Lung (tissue), 12 donors: ENCODE results near the gene SLC52A3. TPM values are rescaled to one million over a fixed set of nuclear protein-coding genes. Genes with fewer than 3 reads are reported as not detected.
A peak's percentile ranks its signal among the peaks of the same experiment; 100 is the strongest.

ENCODE experiments used
- ATAC-seq: fragments of 200-7000 bp; cut with Tn5 transposase; one replicate; pipeline ENCODE4 v1.9.1; 2020; ENCODE audit warnings: moderate number of reproducible peaks; ENCODE audit not compliant: insufficient read depth, low FRiP score
- DNase-seq, 3 donors: peaks; one replicate each; pipeline ENCODE4 v3.0.0-alpha.2; 2013 to 2017
- H3K27ac ChIP-seq, 2 donors: one replicate each; pipeline ENCODE4 v1.5.1; 2013; ENCODE audit warnings: mild to moderate bottlenecking in 2 of 2, moderate library complexity in 2 of 2, control low read depth in 1 of 2, inconsistent platforms in 1 of 2, low read depth in 1 of 2, low read length in 1 of 2
- H3K27me3 ChIP-seq, 3 donors: one replicate each; pipeline ENCODE4 v1.5.1; 2013; ENCODE audit warnings: low read length in 2 of 3; ENCODE audit not compliant: control insufficient read depth in 3 of 3, insufficient read depth in 3 of 3
- H3K36me3 ChIP-seq, 4 donors: one replicate each; pipeline ENCODE4 v1.5.1; 2013; ENCODE audit warnings: low read length in 4 of 4, mild to moderate bottlenecking in 1 of 4, moderate library complexity in 1 of 4; ENCODE audit not compliant: control insufficient read depth in 4 of 4, insufficient read depth in 4 of 4
- H3K4me1 ChIP-seq, 5 donors: one replicate each; pipeline ENCODE4 v1.5.1; 2013; ENCODE audit warnings: low read length in 5 of 5, mild to moderate bottlenecking in 2 of 5, moderate library complexity in 1 of 5; ENCODE audit not compliant: control insufficient read depth in 5 of 5, insufficient read depth in 5 of 5
- H3K4me3 ChIP-seq: one replicate; pipeline ENCODE4 v1.5.1; 2013; ENCODE audit warnings: mild to moderate bottlenecking, control low read depth, moderate library complexity
- H3K9ac ChIP-seq, 2 donors: one replicate each; pipeline ENCODE4 v1.5.1; 2013; ENCODE audit warnings: low read length in 2 of 2, control low read depth in 1 of 2; ENCODE audit not compliant: insufficient read depth in 1 of 2
- H3K9me3 ChIP-seq, 4 donors: one replicate each; pipeline ENCODE4 v1.5.1; 2013; ENCODE audit warnings: low read length in 3 of 4, mild to moderate bottlenecking in 1 of 4, moderate library complexity in 1 of 4; ENCODE audit not compliant: control insufficient read depth in 4 of 4, insufficient read depth in 3 of 4
- WGBS, 2 donors: extraction: QIAGEN DNeasy Blood & Tissue Kit; methylation state at CpG; one replicate each; pipeline ENCODE4 v1.1.7; 2013; 5-methylcytosine and 5-hydroxymethylcytosine counted together
- polyA plus RNA-seq, 2 donors: library from polyadenylated mRNA; stranded (reverse); fragments of 200-250 nt; gene quantifications; one replicate each; pipeline ENCODE4 v1.2.1, GENCODE V29; 2013
- total RNA-seq, 2 donors: library from RNA; depleted of rRNA in 1 of 2; stranded (reverse); fragments of >200 nt in 1 of 2; gene quantifications; one replicate each; pipeline ENCODE4 v1.2.1, GENCODE V29; 2014 to 2021
- TF ChIP-seq, protein P1 (sequence below): IDR thresholded peaks from 2 replicates; pipeline ENCODE4 v1.5.1; 2012; ENCODE audit warnings: mild to moderate bottlenecking; ENCODE audit errors: control extremely low read depth, extremely low read depth
- donor health status: control.
- donor health status: control.
- donor health status: Bipolar disorder and iron deficiency.
- donor health status: healthy.
- donor health status: DM: yes; HTN: yes; CAD: no.

Gene SLC52A3
- total and polyA plus RNA-seq, 4 donors = 1.4 to 2.7 (median 1.9) TPM

DNA sequence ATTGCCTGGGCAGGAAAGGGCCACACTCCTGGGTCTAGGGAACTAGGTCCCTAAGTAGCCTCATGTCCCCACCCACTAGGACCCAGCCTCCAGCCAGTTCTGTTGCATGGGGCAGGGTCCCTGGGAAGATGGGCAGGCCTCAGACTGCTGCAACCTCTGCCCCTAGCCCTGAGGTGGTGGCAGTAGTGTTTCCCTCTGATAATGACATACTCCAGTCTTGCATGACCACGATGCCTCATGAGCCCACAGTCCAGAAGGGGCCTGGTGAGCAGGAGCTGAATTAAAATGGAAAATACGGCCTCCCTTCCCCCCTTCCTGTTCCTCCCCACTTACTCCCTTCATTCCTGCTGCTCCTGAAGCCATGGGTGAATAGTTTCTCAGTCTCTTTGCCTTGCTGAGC is 56.7 kb downstream of the SLC52A3 start:
- 62 to 69% methylated on average over 2 of the region's 2 CpGs for WGBS, 2 donors
- Histone ChIP-seq H3K9ac (no peak overlapping the region), H3K27me3 (peaks cover 7 to 14% (median 12%) of the 10 kb centered on the region in 3 donors), H3K9me3 (peaks cover 0 to 22% (median 4%) of the 10 kb centered on the region in 4 donors), H3K4me1 (no peaks in the 10 kb centered on the region), H3K27ac (no peak overlapping the region), H3K4me3 (no peak overlapping the region), H3K36me3 (no peaks in the 10 kb centered on the region)
- TF ChIP-seq, protein P1, sequence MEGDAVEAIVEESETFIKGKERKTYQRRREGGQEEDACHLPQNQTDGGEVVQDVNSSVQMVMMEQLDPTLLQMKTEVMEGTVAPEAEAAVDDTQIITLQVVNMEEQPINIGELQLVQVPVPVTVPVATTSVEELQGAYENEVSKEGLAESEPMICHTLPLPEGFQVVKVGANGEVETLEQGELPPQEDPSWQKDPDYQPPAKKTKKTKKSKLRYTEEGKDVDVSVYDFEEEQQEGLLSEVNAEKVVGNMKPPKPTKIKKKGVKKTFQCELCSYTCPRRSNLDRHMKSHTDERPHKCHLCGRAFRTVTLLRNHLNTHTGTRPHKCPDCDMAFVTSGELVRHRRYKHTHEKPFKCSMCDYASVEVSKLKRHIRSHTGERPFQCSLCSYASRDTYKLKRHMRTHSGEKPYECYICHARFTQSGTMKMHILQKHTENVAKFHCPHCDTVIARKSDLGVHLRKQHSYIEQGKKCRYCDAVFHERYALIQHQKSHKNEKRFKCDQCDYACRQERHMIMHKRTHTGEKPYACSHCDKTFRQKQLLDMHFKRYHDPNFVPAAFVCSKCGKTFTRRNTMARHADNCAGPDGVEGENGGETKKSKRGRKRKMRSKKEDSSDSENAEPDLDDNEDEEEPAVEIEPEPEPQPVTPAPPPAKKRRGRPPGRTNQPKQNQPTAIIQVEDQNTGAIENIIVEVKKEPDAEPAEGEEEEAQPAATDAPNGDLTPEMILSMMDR = no peak
- no peak for ATAC-seq
- DNase-seq = no peak

DNA sequence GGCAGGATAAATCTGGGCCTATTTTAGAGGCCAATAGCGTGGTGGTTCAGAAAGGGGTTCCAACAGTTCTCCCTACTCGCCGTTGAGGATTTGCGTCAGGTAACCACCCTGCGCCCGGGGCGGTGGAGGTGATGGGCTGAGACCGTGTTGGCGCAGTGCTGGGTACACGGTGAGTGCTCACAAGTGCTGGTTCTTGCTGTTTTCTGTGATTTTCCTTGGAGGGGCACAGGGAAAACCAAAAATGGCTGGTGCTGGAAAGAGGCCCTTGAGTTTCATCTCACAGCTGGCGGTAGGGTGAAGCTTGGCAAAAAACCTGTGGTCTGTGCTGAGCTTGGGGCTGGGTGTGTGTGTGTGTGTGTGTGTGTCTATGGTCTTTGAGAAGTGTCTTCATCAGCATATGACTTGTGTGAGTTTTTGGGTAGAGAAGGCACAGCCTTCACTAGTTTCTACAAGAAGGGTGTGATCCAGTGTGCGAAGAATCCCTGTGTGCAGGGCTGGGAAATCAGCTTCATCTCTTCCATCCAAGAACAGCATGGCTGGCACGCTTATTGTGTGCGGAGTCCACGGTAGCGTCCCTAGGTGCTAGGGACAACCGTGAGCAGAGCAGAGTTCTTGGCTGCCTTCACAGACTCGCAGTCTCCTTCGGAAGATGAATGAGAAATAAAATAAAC is 57.4 kb downstream of the SLC52A3 start:
- ATAC-seq = no peak
- H3K4me3 ChIP-seq = no peak overlapping the region
- WGBS, 2 donors = 68 to 80% methylated on average over 19 of the region's 19 CpGs
- TF ChIP-seq, protein P1 = no peak
- peaks cover 7 to 12% (median 12%) of the 10 kb centered on the region in 3 donors for H3K27me3 ChIP-seq
- peaks cover 0 to 22% (median 4%) of the 10 kb centered on the region in 4 donors for H3K9me3 ChIP-seq
- H3K36me3 ChIP-seq = no peaks in the 10 kb centered on the region
- H3K4me1 ChIP-seq = no peaks in the 10 kb centered on the region
- H3K9ac ChIP-seq = no peak overlapping the region
- no peak overlapping the region for H3K27ac ChIP-seq
- DNase-seq = peak in 1 of 3 donors; percentile 23

Other genes with a start within 250 kb of the SLC52A3 start
- 100 to 1,000 TPM in 1 of 2 donors, 10 to 100 TPM in 1; 83.5 to 186 TPM for gene CSNK2A1, start 224.7 kb downstream of the SLC52A3 start, total RNA-seq
- gene CSNK2A1, start 224.7 kb downstream of the SLC52A3 start, polyA plus RNA-seq = 10 to 100 TPM; 20.5 to 37.9 TPM
- under 1 TPM in 1 of 2 donors, not detected in 1; 0.82 TPM for gene TCF15, start 158.2 kb downstream of the SLC52A3 start, total RNA-seq
- under 1 TPM; 0.28 to 0.40 TPM for gene TCF15, start 158.2 kb downstream of the SLC52A3 start, polyA plus RNA-seq
- gene SRXN1, start 115.3 kb downstream of the SLC52A3 start, total RNA-seq = 10 to 100 TPM in 1 of 2 donors, 1 to 10 TPM in 1; 6.1 to 32.7 TPM
- gene SRXN1, start 115.3 kb downstream of the SLC52A3 start, polyA plus RNA-seq = 10 to 100 TPM; 17.9 to 47.4 TPM
- not detected for gene SCRT2, start 92.7 kb downstream of the SLC52A3 start, total RNA-seq
- gene SCRT2, start 92.7 kb downstream of the SLC52A3 start, polyA plus RNA-seq = not detected
- gene FAM110A, start 65.2 kb upstream of the SLC52A3 start, total RNA-seq = 10 to 100 TPM in 1 of 2 donors, 1 to 10 TPM in 1; 8.6 to 17.9 TPM
- 10 to 100 TPM; 11.9 to 13.4 TPM for gene FAM110A, start 65.2 kb upstream of the SLC52A3 start, polyA plus RNA-seq
- under 1 TPM in 1 of 2 donors, not detected in 1; 0.67 TPM for gene ANGPT4, start 147.8 kb upstream of the SLC52A3 start, total RNA-seq
- gene ANGPT4, start 147.8 kb upstream of the SLC52A3 start, polyA plus RNA-seq = under 1 TPM; 0.02 to 0.65 TPM
- 1 to 10 TPM in 1 of 2 donors, under 1 TPM in 1; 1.00 to 7.4 TPM for gene RSPO4, start 233.8 kb upstream of the SLC52A3 start, total RNA-seq
- gene RSPO4, start 233.8 kb upstream of the SLC52A3 start, polyA plus RNA-seq = 1 to 10 TPM; 2.4 to 2.6 TPM